ENCODE data around the gene ARHGEF26.

GRCh38 chr3:154224366-154224765 is 103.2 kb downstream of the ARHGEF26 start:
- no peak for TF ChIP-seq EZH2 (IDR thresholded peaks at IDR 0.05; ENCODE audit: borderline replicate concordance, low read length)
- TF ChIP-seq CTCF (IDR thresholded peaks at IDR 0.05; ENCODE audit: low read length), result no peak

Measured in OCI-LY1 (cell line).